Measurements from ENCODE around the gene CSPG4. TPM values are rescaled to one million over a fixed set of nuclear protein-coding genes. Genes with fewer than 3 reads are reported as not detected.
A peak's percentile ranks its signal among the peaks of the same experiment; 100 is the strongest.

The CSPG4 gene
- total RNA-seq, 1 experiment from 2014 or later, result 2.0 TPM

DNA sequence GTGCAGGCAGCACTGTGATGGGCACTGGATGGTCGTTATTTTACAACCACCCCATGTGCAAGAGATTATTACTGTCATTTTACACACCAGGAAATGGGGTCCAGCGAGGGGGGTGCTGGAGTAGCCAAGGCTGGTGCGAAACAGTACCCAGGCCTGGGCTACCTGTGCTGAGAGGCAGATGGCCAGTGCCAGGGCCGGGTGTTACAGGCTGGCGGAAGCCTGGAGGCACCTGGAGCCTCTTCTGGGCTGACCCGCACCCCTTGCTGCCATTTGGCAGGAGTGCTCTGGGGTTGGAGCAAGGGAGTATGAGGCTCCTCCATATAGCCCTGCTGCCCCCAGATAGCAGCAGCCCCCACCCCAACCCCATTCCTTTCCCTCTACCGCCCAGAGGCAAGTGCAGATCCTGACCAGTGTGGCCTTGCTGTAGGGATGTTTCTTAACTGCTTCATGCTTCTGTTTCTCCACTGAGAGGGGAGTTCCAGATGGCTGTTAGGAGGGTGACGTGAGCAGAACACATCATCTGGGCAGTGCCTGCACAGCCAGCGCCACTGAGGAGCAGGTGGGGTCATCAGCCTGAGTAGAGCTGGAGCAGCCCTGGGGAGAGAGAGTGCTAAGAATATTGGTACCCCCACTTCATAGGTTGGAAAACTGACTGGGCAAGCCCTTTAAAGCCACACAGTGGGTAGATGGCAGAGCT is 49.7 kb downstream of the CSPG4 start:
- no CpG with 5 or more reads among the region's 9 CpGs for WGBS (ENCODE audit: extremely low coverage, insufficient read length, low lambda C conversion rate)
- Histone ChIP-seq H2BK12ac (ENCODE audit: insufficient read length, low read depth, low read length) (no peak overlapping the region), H2BK15ac (ENCODE audit: low read depth, low read length) (no peak overlapping the region), H2AK5ac (ENCODE audit: insufficient read length, low read length) (no peak overlapping the region), H4K5ac (ENCODE audit: insufficient read length, low read depth, low read length) (no peak overlapping the region), H3K56ac (ENCODE audit: insufficient read length, low read depth, low read length) (no peak overlapping the region), H4K8ac (replicated peaks; ENCODE audit: insufficient read length, low read depth, low read length) (no peak overlapping the region), H2BK5ac (ENCODE audit: insufficient read length, low read length) (no peak overlapping the region), H3K18ac (ENCODE audit: insufficient read length, low read depth, low read length) (no peak overlapping the region), H3K79me1 (ENCODE audit: insufficient read depth, low read depth, low read length, poor library complexity, severe bottlenecking) (no peaks in the 10 kb centered on the region), H3K23me2 (ENCODE audit: insufficient read length, low read depth, low read length, poor library complexity, severe bottlenecking) (no peaks in the 10 kb centered on the region), H3K23ac (ENCODE audit: insufficient read length, low read depth, low read length) (no peak overlapping the region), H3K27me3 (ENCODE audit: insufficient read depth, low read length) (no peaks in the 10 kb centered on the region), H2BK20ac (ENCODE audit: low read depth, low read length, poor library complexity, severe bottlenecking) (no peak overlapping the region), H3K79me2 (ENCODE audit: insufficient read depth, low read length) (no peaks in the 10 kb centered on the region), H3K9ac (ENCODE audit: extremely low read depth, insufficient read length, low read length) (no peak overlapping the region), H3K27ac (ENCODE audit: insufficient read length, low read depth, low read length) (no peak overlapping the region), H3T11ph (ENCODE audit: low read length) (no peak overlapping the region), H4K91ac (ENCODE audit: insufficient read length, low read depth, low read length) (no peak overlapping the region), H2BK120ac (ENCODE audit: low read depth, low read length, poor library complexity, severe bottlenecking) (no peak overlapping the region), H2AFZ (ENCODE audit: low read length) (no peak overlapping the region), H3K4me2 (ENCODE audit: insufficient read depth, insufficient read length, low read length) (no peak overlapping the region), H3K4ac (ENCODE audit: low read depth, low read length) (no peak overlapping the region), H3K14ac (ENCODE audit: insufficient read depth, low read length) (no peak overlapping the region), H4K20me1 (ENCODE audit: control insufficient read depth, insufficient read depth, insufficient read length) (no peaks in the 10 kb centered on the region), H3K9me3 (ENCODE audit: control insufficient read depth, low read depth, low read length) (no peaks in the 10 kb centered on the region), H3K4me1 (ENCODE audit: insufficient read depth, low read length) (0 out of 2 replicates have a peak, but pooled peaks cover 2% of the 10 kb centered on the region)
- no peaks in the 10 kb centered on the region for H3K9me3 Mint-ChIP-seq
- DNase-seq, result no peak
- H3K4me3 Mint-ChIP-seq, result no peak overlapping the region
- H3K36me3 Mint-ChIP-seq (ENCODE audit: insufficient read depth in 1 of 3, low read depth in 3 of 3), result peaks cover 7 to 17% (median 11%) of the 10 kb centered on the region in 3 experiments
- H3K4me1 Mint-ChIP-seq, result peaks cover 0 to 8% of the 10 kb centered on the region in 2 experiments; a peak in 1 of 4 replicates
- TF ChIP-seq, protein P1, sequence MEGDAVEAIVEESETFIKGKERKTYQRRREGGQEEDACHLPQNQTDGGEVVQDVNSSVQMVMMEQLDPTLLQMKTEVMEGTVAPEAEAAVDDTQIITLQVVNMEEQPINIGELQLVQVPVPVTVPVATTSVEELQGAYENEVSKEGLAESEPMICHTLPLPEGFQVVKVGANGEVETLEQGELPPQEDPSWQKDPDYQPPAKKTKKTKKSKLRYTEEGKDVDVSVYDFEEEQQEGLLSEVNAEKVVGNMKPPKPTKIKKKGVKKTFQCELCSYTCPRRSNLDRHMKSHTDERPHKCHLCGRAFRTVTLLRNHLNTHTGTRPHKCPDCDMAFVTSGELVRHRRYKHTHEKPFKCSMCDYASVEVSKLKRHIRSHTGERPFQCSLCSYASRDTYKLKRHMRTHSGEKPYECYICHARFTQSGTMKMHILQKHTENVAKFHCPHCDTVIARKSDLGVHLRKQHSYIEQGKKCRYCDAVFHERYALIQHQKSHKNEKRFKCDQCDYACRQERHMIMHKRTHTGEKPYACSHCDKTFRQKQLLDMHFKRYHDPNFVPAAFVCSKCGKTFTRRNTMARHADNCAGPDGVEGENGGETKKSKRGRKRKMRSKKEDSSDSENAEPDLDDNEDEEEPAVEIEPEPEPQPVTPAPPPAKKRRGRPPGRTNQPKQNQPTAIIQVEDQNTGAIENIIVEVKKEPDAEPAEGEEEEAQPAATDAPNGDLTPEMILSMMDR (conservative IDR thresholded peaks at IDR 0.05), result no peak
- no peaks in the 10 kb centered on the region for H3K27me3 Mint-ChIP-seq (ENCODE audit: low read depth)
- H3K27ac Mint-ChIP-seq, result 0 out of 7 replicates have a peak overlapping the region, but pooled peaks of 1 of the 3 experiments have one; percentile 64

Data from H9 (cell line).